HCEC 1CT (cell line): Measurements from ENCODE around the gene NBL1.

Experiments used
- DNase-seq: peaks from one replicate; pipeline ENCODE4 v3.0.0-alpha.2; 2017

The NBL1 gene

GRCh38 chr1:19643602-19644394 is at the start of gene NBL1:
Gene NBL1, plus strand, starts transcription at chr1:19644311. Its CDS starts 10,720 bp downstream, at chr1:19655031.
- DNase-seq: peak; percentile 55

- no peak for DNase-seq
Observed at GRCh38 chr1:19596065-19596713, 47.9 kb upstream of the NBL1 start.

- peak; percentile 98 for DNase-seq
Observed at GRCh38 chr1:19596714-19597495, 47.2 kb upstream of the NBL1 start.

- DNase-seq: peak; percentile 26
Observed at GRCh38 chr1:19597496-19598309, 46.4 kb upstream of the NBL1 start.

- DNase-seq: no peak
Observed at GRCh38 chr1:19599810-19600209, 44.3 kb upstream of the NBL1 start.

GRCh38 chr1:19602486-19602885 is 41.6 kb upstream of the NBL1 start:
- DNase-seq: no peak

- DNase-seq: peak; percentile 22
Observed at GRCh38 chr1:19605967-19606366, 38.1 kb upstream of the NBL1 start.

GRCh38 chr1:19606817-19607642 is 37.1 kb upstream of the NBL1 start:
- DNase-seq: no peak

- DNase-seq: no peak
Observed at GRCh38 chr1:19608232-19608631, 35.9 kb upstream of the NBL1 start.

- peak; percentile 40 for DNase-seq
Observed at GRCh38 chr1:19610282-19610981, 33.7 kb upstream of the NBL1 start.

GRCh38 chr1:19612530-19612929 is 31.6 kb upstream of the NBL1 start:
- DNase-seq: no peak

GRCh38 chr1:19613171-19613703 is 30.9 kb upstream of the NBL1 start:
- no peak for DNase-seq

GRCh38 chr1:19615438-19615837 is 28.7 kb upstream of the NBL1 start:
- no peak for DNase-seq

GRCh38 chr1:19616489-19616888 is 27.6 kb upstream of the NBL1 start:
- DNase-seq: peak; percentile 59

GRCh38 chr1:19617376-19617775 is 26.7 kb upstream of the NBL1 start:
- DNase-seq: peak; percentile 26

GRCh38 chr1:19618428-19618827 is 25.7 kb upstream of the NBL1 start:
- DNase-seq: no peak

- no peak for DNase-seq
Observed at GRCh38 chr1:19619697-19620384, 24.3 kb upstream of the NBL1 start.

- DNase-seq: no peak
Observed at GRCh38 chr1:19620786-19621185, 23.3 kb upstream of the NBL1 start.

GRCh38 chr1:19621274-19621950 is 22.7 kb upstream of the NBL1 start:
- DNase-seq: no peak

- DNase-seq: peak; percentile 43
Observed at GRCh38 chr1:19622204-19622603, 21.9 kb upstream of the NBL1 start.
